ENCODE results near the gene AKNA.

- TF ChIP-seq CTCF (IDR thresholded peaks at IDR 0.05) (no peak), EP300 (IDR thresholded peaks at IDR 0.05) (no peak)
Observed at GRCh38 chr9:114371973-114372917, 15.5 kb downstream of the AKNA start.
